Peyer's patch (tissue), 4 donors: Measurements from ENCODE around the gene LIPE.

Experiments
- CTCF ChIP-seq, 6 experiments: fragments of 450-650 bp in 4 of 6; fragments of 200-600 bp in 2 of 6; sonication (generic) in 1 of 6; IDR thresholded peaks; one replicate each; pipeline ENCODE4 v1.5.1; 2017 to 2019; ENCODE audit warnings: antibody characterized with exemption in 6 of 6, mild to moderate bottlenecking in 3 of 6, moderate library complexity in 1 of 6
- POLR2A ChIP-seq, 2 donors: fragments of 450-650 bp; IDR thresholded peaks; one replicate each; pipeline ENCODE4 v1.5.1; 2017; ENCODE audit warnings: antibody characterized with exemption in 2 of 2, mild to moderate bottlenecking in 2 of 2, moderate library complexity in 2 of 2

- TF ChIP-seq CTCF (IDR thresholded peaks at IDR 0.05): no peak
- no peak for TF ChIP-seq POLR2A (IDR thresholded peaks at IDR 0.05)
These were observed 15.5 kb downstream of the LIPE start for GRCh38 chr19:42411581-42412178.
